ENCODE measurements around the gene CD200R1. TPM values are rescaled to one million over a fixed set of nuclear protein-coding genes. Genes with fewer than 3 reads are reported as not detected.

The CD200R1 gene
- total RNA-seq, 1 donor = under 0.01 TPM

- H3K4me1 ChIP-seq (ENCODE audit: insufficient read depth, low read length) = peaks cover 17% of the 10 kb centered on the region
- peak overlapping the region; percentile 95 for H3K4me3 ChIP-seq (ENCODE audit: insufficient read depth, low read length)
- H3K79me2 ChIP-seq (ENCODE audit: insufficient read depth, low read length) = peaks cover 60% of the 10 kb centered on the region
- peak overlapping the region; percentile 89 for H2AFZ ChIP-seq (ENCODE audit: low read length)
- TF ChIP-seq, protein P1, sequence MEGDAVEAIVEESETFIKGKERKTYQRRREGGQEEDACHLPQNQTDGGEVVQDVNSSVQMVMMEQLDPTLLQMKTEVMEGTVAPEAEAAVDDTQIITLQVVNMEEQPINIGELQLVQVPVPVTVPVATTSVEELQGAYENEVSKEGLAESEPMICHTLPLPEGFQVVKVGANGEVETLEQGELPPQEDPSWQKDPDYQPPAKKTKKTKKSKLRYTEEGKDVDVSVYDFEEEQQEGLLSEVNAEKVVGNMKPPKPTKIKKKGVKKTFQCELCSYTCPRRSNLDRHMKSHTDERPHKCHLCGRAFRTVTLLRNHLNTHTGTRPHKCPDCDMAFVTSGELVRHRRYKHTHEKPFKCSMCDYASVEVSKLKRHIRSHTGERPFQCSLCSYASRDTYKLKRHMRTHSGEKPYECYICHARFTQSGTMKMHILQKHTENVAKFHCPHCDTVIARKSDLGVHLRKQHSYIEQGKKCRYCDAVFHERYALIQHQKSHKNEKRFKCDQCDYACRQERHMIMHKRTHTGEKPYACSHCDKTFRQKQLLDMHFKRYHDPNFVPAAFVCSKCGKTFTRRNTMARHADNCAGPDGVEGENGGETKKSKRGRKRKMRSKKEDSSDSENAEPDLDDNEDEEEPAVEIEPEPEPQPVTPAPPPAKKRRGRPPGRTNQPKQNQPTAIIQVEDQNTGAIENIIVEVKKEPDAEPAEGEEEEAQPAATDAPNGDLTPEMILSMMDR (IDR thresholded peaks at IDR 0.05; ENCODE audit: extremely low read depth, low read depth, low read length) = no peak
- no peak for DNase-seq (ENCODE audit: insufficient read length, low spot score, missing footprints)
- H3K4me2 ChIP-seq (ENCODE audit: insufficient read depth, low read length) = peak overlapping the region; percentile 98
- peaks cover 34% of the 10 kb centered on the region for H3K36me3 ChIP-seq (ENCODE audit: insufficient read depth, low read length)
- H3K9me3 ChIP-seq (ENCODE audit: low read depth, low read length) = no peaks in the 10 kb centered on the region
- H4K20me1 ChIP-seq (ENCODE audit: insufficient read depth, low read length) = peaks cover 2% of the 10 kb centered on the region
- peak overlapping the region; percentile 98 for H3K27ac ChIP-seq (ENCODE audit: low read depth, low read length)
- no peaks in the 10 kb centered on the region for H3K27me3 ChIP-seq (ENCODE audit: insufficient read depth, low read length)
These were observed 43.8 kb upstream of the CD200R1 start for GRCh38 chr3:113018536-113019181.

DNA sequence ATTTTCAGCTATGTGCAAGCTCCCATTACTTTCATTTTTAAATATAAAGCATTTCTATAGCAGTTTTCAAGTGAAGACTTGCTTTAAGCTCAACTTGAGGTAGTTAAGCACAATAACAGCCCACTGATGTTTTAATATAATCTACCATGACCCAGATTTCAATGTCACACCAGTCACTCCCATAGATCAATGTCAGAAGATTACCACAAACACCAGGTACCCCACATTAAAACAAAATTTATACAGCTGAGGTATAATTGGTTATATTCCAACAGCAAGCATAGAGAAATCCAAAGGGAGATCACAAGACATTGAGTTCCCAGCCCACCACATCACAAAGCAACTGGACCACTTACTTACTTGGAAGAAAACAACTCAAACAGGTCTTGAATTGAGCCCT, 38.7 kb upstream of the CD200R1 start:
- Histone ChIP-seq H3K27me3 (ENCODE audit: insufficient read depth, low read length) (no peaks in the 10 kb centered on the region), H3K9me3 (ENCODE audit: low read depth, low read length) (no peaks in the 10 kb centered on the region), H3K36me3 (ENCODE audit: insufficient read depth, low read length) (peaks cover 71% of the 10 kb centered on the region), H3K79me2 (ENCODE audit: insufficient read depth, low read length) (peaks cover 92% of the 10 kb centered on the region), H3K4me1 (ENCODE audit: insufficient read depth, low read length) (peaks cover 10% of the 10 kb centered on the region), H3K27ac (ENCODE audit: low read depth, low read length) (no peak overlapping the region), H2AFZ (ENCODE audit: low read length) (no peak overlapping the region), H3K4me2 (ENCODE audit: insufficient read depth, low read length) (no peak overlapping the region), H4K20me1 (ENCODE audit: insufficient read depth, low read length) (peaks cover 6% of the 10 kb centered on the region), H3K4me3 (ENCODE audit: insufficient read depth, low read length) (no peak overlapping the region)
- TF ChIP-seq, protein P1 (IDR thresholded peaks at IDR 0.05; ENCODE audit: extremely low read depth, low read depth, low read length) = no peak
- DNase-seq (ENCODE audit: insufficient read length, low spot score, missing footprints) = no peak

- H3K4me3 ChIP-seq (ENCODE audit: insufficient read depth, low read length) = no peak overlapping the region
- peaks cover 54% of the 10 kb centered on the region for H3K79me2 ChIP-seq (ENCODE audit: insufficient read depth, low read length)
- peaks cover 4% of the 10 kb centered on the region for H4K20me1 ChIP-seq (ENCODE audit: insufficient read depth, low read length)
- H3K27ac ChIP-seq (ENCODE audit: low read depth, low read length) = no peak overlapping the region
- H3K9me3 ChIP-seq (ENCODE audit: low read depth, low read length) = no peaks in the 10 kb centered on the region
- H3K27me3 ChIP-seq (ENCODE audit: insufficient read depth, low read length) = no peaks in the 10 kb centered on the region
- no peak overlapping the region for H3K4me2 ChIP-seq (ENCODE audit: insufficient read depth, low read length)
- H2AFZ ChIP-seq (ENCODE audit: low read length) = no peak overlapping the region
- TF ChIP-seq, protein P1 (IDR thresholded peaks at IDR 0.05; ENCODE audit: extremely low read depth, low read depth, low read length) = no peak
- H3K36me3 ChIP-seq (ENCODE audit: insufficient read depth, low read length) = peaks cover 83% of the 10 kb centered on the region
- H3K4me1 ChIP-seq (ENCODE audit: insufficient read depth, low read length) = no peaks in the 10 kb centered on the region
- DNase-seq (ENCODE audit: insufficient read length, low spot score, missing footprints) = no peak
These were observed 33.2 kb upstream of the CD200R1 start for GRCh38 chr3:113008117-113008516.

- no peak overlapping the region for H3K4me2 ChIP-seq (ENCODE audit: insufficient read depth, low read length)
- H3K9me3 ChIP-seq (ENCODE audit: low read depth, low read length) = no peaks in the 10 kb centered on the region
- H3K36me3 ChIP-seq (ENCODE audit: insufficient read depth, low read length) = peaks cover 79% of the 10 kb centered on the region
- TF ChIP-seq, protein P1 (IDR thresholded peaks at IDR 0.05; ENCODE audit: extremely low read depth, low read depth, low read length) = no peak
- no peak for DNase-seq (ENCODE audit: insufficient read length, low spot score, missing footprints)
- H3K27ac ChIP-seq (ENCODE audit: low read depth, low read length) = no peak overlapping the region
- H3K4me3 ChIP-seq (ENCODE audit: insufficient read depth, low read length) = no peak overlapping the region
- H3K27me3 ChIP-seq (ENCODE audit: insufficient read depth, low read length) = no peaks in the 10 kb centered on the region
- no peak overlapping the region for H2AFZ ChIP-seq (ENCODE audit: low read length)
- H3K4me1 ChIP-seq (ENCODE audit: insufficient read depth, low read length) = no peaks in the 10 kb centered on the region
- peaks cover 40% of the 10 kb centered on the region for H3K79me2 ChIP-seq (ENCODE audit: insufficient read depth, low read length)
- H4K20me1 ChIP-seq (ENCODE audit: insufficient read depth, low read length) = peaks cover 4% of the 10 kb centered on the region
These were observed 31.6 kb upstream of the CD200R1 start for GRCh38 chr3:113006359-113007056.

Data from osteoblast (primary cell).